SU-DHL-6 (cell line): ENCODE data around the gene PGF.

ENCODE experiments used
- CTCF ChIP-seq: fragments of 200-600 bp; sonication (generic); IDR thresholded peaks from one replicate; pipeline ENCODE4 v1.5.1; 2017; ENCODE audit warnings: antibody characterized with exemption, mild to moderate bottlenecking, low read length, moderate library complexity; ENCODE audit not compliant: insufficient read depth, poor library complexity, severe bottlenecking
- EZH2phosphoT487 ChIP-seq: fragments of 200-600 bp; sonication (generic), shearing (Covaris generic); conservative IDR thresholded peaks from 2 replicates; pipeline ENCODE4 v1.6.1; 2018; ENCODE audit warnings: mild to moderate bottlenecking, antibody characterized with exemption, low read length, moderate library complexity, mixed read lengths

DNA sequence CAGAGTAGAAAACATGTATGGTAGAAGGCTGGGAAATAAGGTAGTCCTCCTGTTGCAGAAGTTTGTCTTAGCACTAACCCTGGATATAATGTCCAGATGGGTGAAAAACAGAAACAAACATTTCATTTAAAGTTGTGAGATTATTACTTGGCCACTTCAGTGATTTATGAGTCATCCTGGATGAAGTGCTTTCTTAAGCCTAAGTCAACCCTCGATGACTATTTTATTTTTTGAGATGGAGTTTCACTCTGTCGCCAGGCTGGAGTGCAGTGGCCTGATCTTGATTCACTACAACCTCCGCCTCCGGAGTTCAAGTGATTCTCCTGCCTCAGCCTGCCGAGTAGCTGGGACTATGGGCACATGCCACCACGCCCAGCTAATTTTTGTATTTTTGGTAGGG lies 63.5 kb downstream of the PGF start:
- no peak for TF ChIP-seq CTCF
- TF ChIP-seq EZH2phosphoT487: no peak
